HepG2 (cell line): Measurements from ENCODE around the gene RAB1B. TPM values are rescaled to one million over a fixed set of nuclear protein-coding genes. Genes with fewer than 3 reads are reported as not detected.

Experiments used
- CEBPZ ChIP-seq: IDR thresholded peaks from 2 replicates; pipeline ENCODE4 v1.6.1; 2012; ENCODE audit warnings: low read length, improper control_type of control experiment
- CTCF ChIP-seq: sonication (generic); formaldehyde crosslinking; IDR thresholded peaks from 2 replicates; pipeline ENCODE4 v1.5.0; 2020; ENCODE audit warnings: mild to moderate bottlenecking, missing genetic modification reagents, moderate library complexity
- ETV6 ChIP-seq: sonication (generic); formaldehyde crosslinking; conservative IDR thresholded peaks from 2 replicates; pipeline ENCODE4 v1.4.0; 2020; ENCODE audit warnings: missing genetic modification reagents
- HDAC6 ChIP-seq: fragments of 200-600 bp; sonication (generic); IDR thresholded peaks from 2 replicates; pipeline ENCODE4 v1.7.0; 2017; ENCODE audit warnings: mild to moderate bottlenecking, antibody characterized with exemption, low read length, low read depth
- HNRNPUL1 ChIP-seq: fragments of 200-400 bp; formaldehyde crosslinking; IDR thresholded peaks from 2 replicates; pipeline ENCODE4 v1.6.1; 2017; ENCODE audit warnings: low read depth, mild to moderate bottlenecking, low read length, moderate library complexity
- MZF1 ChIP-seq: sonication (generic); formaldehyde crosslinking; IDR thresholded peaks from 2 replicates; pipeline ENCODE4 v1.8.1; 2023; ENCODE audit warnings: mild to moderate bottlenecking, missing genetic modification reagents, borderline replicate concordance
- NR1H2 ChIP-seq: sonication (generic); formaldehyde crosslinking; IDR thresholded peaks from 2 replicates; pipeline ENCODE4 v1.8.1; 2022; ENCODE audit warnings: low read depth, missing genetic modification reagents, borderline replicate concordance
- NR2F1 ChIP-seq, 2 experiments: fragments of 450-650 bp in 1 of 2; formaldehyde crosslinking in 1 of 2; IDR thresholded peaks; 2 replicates each; pipeline versions ENCODE4 v1.5.0 to v1.6.1; 2016 to 2020; ENCODE audit warnings: mild to moderate bottlenecking in 1 of 2, missing compliant biosample characterization in 1 of 2, missing genetic modification reagents in 1 of 2, moderate library complexity in 1 of 2
- PBX3 ChIP-seq: sonication (generic); formaldehyde crosslinking; IDR thresholded peaks from 2 replicates; pipeline ENCODE4 v1.8.1; 2023; ENCODE audit warnings: missing genetic modification reagents, inconsistent platforms, borderline replicate concordance
- PHF20 ChIP-seq: sonication (generic); formaldehyde crosslinking; IDR thresholded peaks from 2 replicates; pipeline ENCODE4 v1.5.0; 2020; ENCODE audit warnings: mild to moderate bottlenecking, missing genetic modification reagents
- RARA ChIP-seq: IDR thresholded peaks from 2 replicates; pipeline ENCODE4 v1.6.1; 2016; ENCODE audit warnings: missing genetic modification reagents, missing compliant biosample characterization
- RBM22 ChIP-seq: fragments of 200-400 bp; formaldehyde crosslinking; optimal IDR thresholded peaks from 2 replicates; pipeline ENCODE3; 2017; ENCODE audit warnings: mild to moderate bottlenecking, low read length, moderate library complexity
- SCMH1 ChIP-seq: sonication (generic); formaldehyde crosslinking; IDR thresholded peaks from 2 replicates; pipeline ENCODE4 v1.9.0; 2021; ENCODE audit warnings: missing genetic modification reagents, mild to moderate bottlenecking, borderline replicate concordance
- SP1 ChIP-seq, 2 experiments: fragments of 450-650 bp in 1 of 2; sonication (generic) in 1 of 2; formaldehyde crosslinking in 1 of 2; IDR thresholded peaks; 2 replicates each; pipeline versions ENCODE4 v1.4.0 to v1.6.1; 2016 to 2020; ENCODE audit warnings: missing genetic modification reagents in 1 of 2
- TCF7L2 ChIP-seq: IDR thresholded peaks from 2 replicates; pipeline ENCODE4 v1.6.1; 2011; ENCODE audit warnings: mild to moderate bottlenecking, low read depth, low read length, moderate library complexity
- ZEB1 ChIP-seq: IDR thresholded peaks from 2 replicates; pipeline ENCODE4 v1.6.1; 2012; ENCODE audit warnings: mild to moderate bottlenecking, low read depth, inconsistent platforms; ENCODE audit not compliant: insufficient replicate concordance
- ZIK1 ChIP-seq: sonication (generic); formaldehyde crosslinking; IDR thresholded peaks from 2 replicates; pipeline ENCODE4 v1.5.0; 2020; ENCODE audit warnings: mild to moderate bottlenecking, low read depth, missing genetic modification reagents, borderline replicate concordance
- ZNF10 ChIP-seq: sonication (generic); formaldehyde crosslinking; IDR thresholded peaks from 2 replicates; pipeline ENCODE4 v1.4.0; 2020; ENCODE audit warnings: mild to moderate bottlenecking, low read depth, missing genetic modification reagents, borderline replicate concordance
- ZNF121 ChIP-seq: sonication (generic); formaldehyde crosslinking; IDR thresholded peaks from 2 replicates; pipeline ENCODE4 v1.5.0; 2020; ENCODE audit warnings: mild to moderate bottlenecking, missing genetic modification reagents
- ZNF362 ChIP-seq: sonication (generic); formaldehyde crosslinking; IDR thresholded peaks from 2 replicates; pipeline ENCODE4 v1.4.0; 2020; ENCODE audit warnings: missing genetic modification reagents, mild to moderate bottlenecking, borderline replicate concordance
- ZNF577 ChIP-seq: sonication (generic); formaldehyde crosslinking; IDR thresholded peaks from 2 replicates; pipeline ENCODE4 v1.4.0; 2020; ENCODE audit warnings: mild to moderate bottlenecking, low read depth, missing genetic modification reagents, borderline replicate concordance
- polyA plus RNA-seq, 8 experiments: library from polyadenylated mRNA; depleted of rRNA in 3 of 8; stranded (reverse) in 7 of 8; unstranded in 1 of 8; fragments of >200 nt; fragmentation: Illumina TruSeq in 4 of 8; extraction: Trizol in 4 of 8; gene quantifications; 2 replicates each; pipeline versions ENCODE4 v1.2.1 to v1.2.3, GENCODE V29; 2011 to 2016; ENCODE audit warnings: low read depth in 4 of 8, missing spikeins in 1 of 8, mixed read lengths in 1 of 8; ENCODE audit not compliant: insufficient read depth in 1 of 8
- total RNA-seq, 5 experiments: library from RNA; depleted of rRNA; stranded (reverse); fragments of >200 nt; fragmentation: Illumina TruSeq; extraction: Trizol; gene quantifications; 2 replicates each; pipeline ENCODE4 v1.2.3, GENCODE V29; 2016; ENCODE audit warnings: low read depth in 1 of 5

Gene RAB1B
- total and polyA plus RNA-seq, 2 of the 13 experiments (the other 11 are each of a cell fraction or from before 2014, with no cell fraction given), result 77.9 to 87.9 TPM

- TF ChIP-seq ZNF577 (CRISPR knock-in tag), result no peak
- TF ChIP-seq NR2F1 (CRISPR knock-in tag; IDR thresholded peaks at IDR 0.05), result no peak
- TF ChIP-seq SP1 (IDR thresholded peaks at IDR 0.05), result no peak
- no peak for TF ChIP-seq SP1 (CRISPR knock-in tag; IDR thresholded peaks at IDR 0.05)
- no peak for TF ChIP-seq TCF7L2
- TF ChIP-seq MZF1 (CRISPR knock-in tag), result no peak
- no peak for TF ChIP-seq ZEB1
- TF ChIP-seq ZIK1 (CRISPR knock-in tag), result no peak
- TF ChIP-seq ZNF362, result no peak
- no peak for TF ChIP-seq HNRNPUL1
- TF ChIP-seq CEBPZ, result no peak
- no peak for TF ChIP-seq CTCF (CRISPR knock-in tag)
- TF ChIP-seq ZNF10 (CRISPR knock-in tag), result no peak
- TF ChIP-seq PBX3, result no peak
- no peak for TF ChIP-seq SCMH1 (CRISPR knock-in tag)
- TF ChIP-seq RBM22, result no peak
- TF ChIP-seq ETV6 (CRISPR knock-in tag), result no peak
- no peak for TF ChIP-seq ZNF121
- no peak for TF ChIP-seq PHF20 (CRISPR knock-in tag)
- TF ChIP-seq RARA (CRISPR knock-in tag), result no peak
- TF ChIP-seq HDAC6, result no peak
- TF ChIP-seq NR1H2, result no peak
Measured at GRCh38 chr11:66317723-66318599, 49.5 kb downstream of the RAB1B start (continued).
